Loucy (cell line): ENCODE measurements around the gene CDKL4.

Source experiments
- EZH2phosphoT487 ChIP-seq: fragments of 200-600 bp; IDR thresholded peaks from 2 replicates; pipeline ENCODE4 v1.6.1; 2018; ENCODE audit warnings: antibody characterized with exemption, mild to moderate bottlenecking, moderate library complexity, borderline replicate concordance
- TF ChIP-seq, protein P1 (sequence below): fragments of 200-600 bp; sonication (generic); conservative IDR thresholded peaks from 2 replicates; pipeline ENCODE4 v1.5.1; 2014; ENCODE audit warnings: mild to moderate bottlenecking, antibody characterized with exemption, low read length

DNA sequence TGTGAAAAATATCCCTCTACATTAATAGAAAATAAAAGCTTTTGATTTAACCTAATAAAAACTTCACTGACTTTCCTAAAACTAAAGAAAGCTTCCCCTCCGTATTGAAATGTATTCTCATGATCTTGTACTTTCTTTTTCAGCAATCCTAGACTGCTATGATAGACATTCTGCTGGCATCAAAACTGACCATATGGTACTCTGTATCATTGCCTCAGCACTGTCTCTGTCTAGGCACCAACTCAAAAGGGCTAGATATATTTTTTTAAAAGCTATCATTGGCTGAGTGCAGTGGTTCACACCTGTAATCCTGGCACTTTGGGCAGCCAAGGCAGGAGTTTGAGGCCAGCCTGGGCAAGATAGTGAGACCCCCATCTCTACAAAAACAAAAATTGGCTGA lies 32.9 kb downstream of the CDKL4 start:
- TF ChIP-seq, protein P1, sequence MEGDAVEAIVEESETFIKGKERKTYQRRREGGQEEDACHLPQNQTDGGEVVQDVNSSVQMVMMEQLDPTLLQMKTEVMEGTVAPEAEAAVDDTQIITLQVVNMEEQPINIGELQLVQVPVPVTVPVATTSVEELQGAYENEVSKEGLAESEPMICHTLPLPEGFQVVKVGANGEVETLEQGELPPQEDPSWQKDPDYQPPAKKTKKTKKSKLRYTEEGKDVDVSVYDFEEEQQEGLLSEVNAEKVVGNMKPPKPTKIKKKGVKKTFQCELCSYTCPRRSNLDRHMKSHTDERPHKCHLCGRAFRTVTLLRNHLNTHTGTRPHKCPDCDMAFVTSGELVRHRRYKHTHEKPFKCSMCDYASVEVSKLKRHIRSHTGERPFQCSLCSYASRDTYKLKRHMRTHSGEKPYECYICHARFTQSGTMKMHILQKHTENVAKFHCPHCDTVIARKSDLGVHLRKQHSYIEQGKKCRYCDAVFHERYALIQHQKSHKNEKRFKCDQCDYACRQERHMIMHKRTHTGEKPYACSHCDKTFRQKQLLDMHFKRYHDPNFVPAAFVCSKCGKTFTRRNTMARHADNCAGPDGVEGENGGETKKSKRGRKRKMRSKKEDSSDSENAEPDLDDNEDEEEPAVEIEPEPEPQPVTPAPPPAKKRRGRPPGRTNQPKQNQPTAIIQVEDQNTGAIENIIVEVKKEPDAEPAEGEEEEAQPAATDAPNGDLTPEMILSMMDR = no peak
- no peak for TF ChIP-seq EZH2phosphoT487
